Endothelial cell (in vitro differentiated cells): ENCODE data around the gene ZNF804A. TPM values are rescaled to one million over a fixed set of nuclear protein-coding genes. Genes with fewer than 3 reads are reported as not detected.

ENCODE experiments used
- DNase-seq: peaks from one replicate; pipeline ENCODE4 v3.0.0; 2021; ENCODE audit warnings: low spot score
- H3K27ac Mint-ChIP-seq: one replicate; pipeline ENCODE4 v1.8.0; 2021; ENCODE audit warnings: mixed read lengths, inconsistent platforms; ENCODE audit not compliant: unreplicated experiment
- H3K27me3 Mint-ChIP-seq: one replicate; pipeline ENCODE4 v1.8.0; 2021; ENCODE audit warnings: mild to moderate bottlenecking, moderate library complexity, mixed read lengths, inconsistent platforms; ENCODE audit not compliant: unreplicated experiment
- H3K36me3 Mint-ChIP-seq: one replicate; pipeline ENCODE4 v1.8.0; 2021; ENCODE audit warnings: mild to moderate bottlenecking, low read depth, mixed read lengths, inconsistent platforms; ENCODE audit not compliant: unreplicated experiment
- H3K4me1 Mint-ChIP-seq: one replicate; pipeline ENCODE4 v1.8.0; 2021; ENCODE audit warnings: mild to moderate bottlenecking, mixed read lengths, inconsistent platforms; ENCODE audit not compliant: unreplicated experiment
- H3K4me3 Mint-ChIP-seq: one replicate; pipeline ENCODE4 v1.8.0; 2021; ENCODE audit warnings: mild to moderate bottlenecking, mixed read lengths, inconsistent platforms; ENCODE audit not compliant: unreplicated experiment
- H3K9me3 Mint-ChIP-seq: one replicate; pipeline ENCODE4 v1.8.0; 2021; ENCODE audit warnings: mixed read lengths, inconsistent platforms; ENCODE audit not compliant: unreplicated experiment
- CTCF ChIP-seq: fragments of 200-600 bp; sonication (generic); IDR thresholded peaks from one replicate; pipeline ENCODE4 v1.5.0; 2021; ENCODE audit warnings: antibody characterized with exemption; ENCODE audit not compliant: unreplicated experiment
- total RNA-seq: library from RNA; stranded (reverse); fragmentation: NEBNext Ultra II Directional; extraction: Animal tissue kit (Norgen Biotek cat#: 25700); gene quantifications from one replicate; pipeline ENCODE4 v1.2.1, GENCODE V29; 2021; ENCODE audit not compliant: unreplicated experiment

The ZNF804A gene
- total RNA-seq, 1 donor from 2014 or later, result 2.2 TPM

GRCh38 chr2:184780384-184780783 is 182.1 kb downstream of the ZNF804A start:
- no peaks in the 10 kb centered on the region for H3K9me3 Mint-ChIP-seq
- no peaks in the 10 kb centered on the region for H3K4me1 Mint-ChIP-seq
- no peaks in the 10 kb centered on the region for H3K36me3 Mint-ChIP-seq
- H3K4me3 Mint-ChIP-seq, result no peak overlapping the region
- H3K27me3 Mint-ChIP-seq, result no peaks in the 10 kb centered on the region
- no peak for TF ChIP-seq CTCF
- no peak overlapping the region for H3K27ac Mint-ChIP-seq
- DNase-seq, result no peak

GRCh38 chr2:184780944-184781343 is 182.6 kb downstream of the ZNF804A start:
- Mint-ChIP-seq H3K27me3 (no peaks in the 10 kb centered on the region), H3K9me3 (no peaks in the 10 kb centered on the region), H3K27ac (no peak overlapping the region), H3K4me3 (no peak overlapping the region), H3K4me1 (no peaks in the 10 kb centered on the region), H3K36me3 (no peaks in the 10 kb centered on the region)
- TF ChIP-seq CTCF, result no peak
- no peak for DNase-seq

- Mint-ChIP-seq H3K27ac (no peak overlapping the region), H3K27me3 (no peaks in the 10 kb centered on the region), H3K4me3 (no peak overlapping the region), H3K36me3 (no peaks in the 10 kb centered on the region), H3K4me1 (no peaks in the 10 kb centered on the region), H3K9me3 (no peaks in the 10 kb centered on the region)
- TF ChIP-seq CTCF, result no peak
- no peak for DNase-seq
These were observed 185.2 kb downstream of the ZNF804A start for GRCh38 chr2:184783576-184783975.

- peaks cover 5% of the 10 kb centered on the region for H3K4me1 Mint-ChIP-seq
- H3K9me3 Mint-ChIP-seq, result no peaks in the 10 kb centered on the region
- DNase-seq, result no peak
- no peak for TF ChIP-seq CTCF
- H3K27ac Mint-ChIP-seq, result no peak overlapping the region
- no peaks in the 10 kb centered on the region for H3K36me3 Mint-ChIP-seq
- no peaks in the 10 kb centered on the region for H3K27me3 Mint-ChIP-seq
- no peak overlapping the region for H3K4me3 Mint-ChIP-seq
These were observed 194.8 kb downstream of the ZNF804A start for GRCh38 chr2:184793176-184793575.

GRCh38 chr2:184799379-184799778 is 201.1 kb downstream of the ZNF804A start:
- H3K4me3 Mint-ChIP-seq, result no peak overlapping the region
- no peaks in the 10 kb centered on the region for H3K27me3 Mint-ChIP-seq
- TF ChIP-seq CTCF, result no peak

More at GRCh38 chr2:184799379-184799778, 201.1 kb downstream of the ZNF804A start:
- peaks cover 11% of the 10 kb centered on the region for H3K4me1 Mint-ChIP-seq
- H3K9me3 Mint-ChIP-seq, result no peaks in the 10 kb centered on the region
- no peak for DNase-seq
- no peak overlapping the region for H3K27ac Mint-ChIP-seq
- no peaks in the 10 kb centered on the region for H3K36me3 Mint-ChIP-seq
